HCT116 (cell line): ENCODE measurements around the gene OSBP2.

ENCODE experiments used
- ATF3 ChIP-seq: IDR thresholded peaks from 2 replicates; pipeline ENCODE4 v1.6.1; 2012
- CTCF ChIP-seq, 3 experiments: fragments of 200-600 bp in 1 of 3; sonication (generic) in 1 of 3; IDR thresholded peaks in 2 of 3; conservative IDR thresholded peaks in 1 of 3; 2 replicates each; pipeline ENCODE4 v1.5.1; 2012 to 2017; ENCODE audit warnings: low read depth in 2 of 3, low read length in 2 of 3, antibody characterized with exemption in 1 of 3, borderline replicate concordance in 1 of 3, control low read depth in 1 of 3, mild to moderate bottlenecking in 1 of 3, mixed read lengths in 1 of 3, mixed run types in 1 of 3, moderate library complexity in 1 of 3; ENCODE audit not compliant: insufficient read depth in 1 of 3
- EGR1 ChIP-seq: IDR thresholded peaks from 2 replicates; pipeline ENCODE4 v1.6.1; 2012; ENCODE audit warnings: low read depth
- EZH2 ChIP-seq: fragments of 200-600 bp; sonication (generic); IDR thresholded peaks from 2 replicates; pipeline ENCODE4 v1.6.1; 2017; ENCODE audit warnings: antibody characterized with exemption, mixed run types
- JUND ChIP-seq: IDR thresholded peaks from 2 replicates; pipeline ENCODE4 v1.6.1; 2012
- MAX ChIP-seq: IDR thresholded peaks from 2 replicates; pipeline ENCODE4 v1.6.1; 2012
- POLR2A ChIP-seq: IDR thresholded peaks from 2 replicates; pipeline ENCODE4 v1.7.0; 2011; ENCODE audit warnings: borderline replicate concordance; ENCODE audit not compliant: insufficient read depth, insufficient read length; ENCODE audit errors: extremely low read depth
- RAD21 ChIP-seq: IDR thresholded peaks from 2 replicates; pipeline ENCODE4 v1.6.1; 2012; ENCODE audit warnings: low read depth, mild to moderate bottlenecking
- REST ChIP-seq: IDR thresholded peaks from 2 replicates; pipeline ENCODE4 v1.6.1; 2012; ENCODE audit warnings: low read depth
- SIN3A ChIP-seq: IDR thresholded peaks from 2 replicates; pipeline ENCODE4 v1.6.1; 2012; ENCODE audit warnings: low read depth
- YY1 ChIP-seq: IDR thresholded peaks from 2 replicates; pipeline ENCODE4 v1.6.1; 2011; ENCODE audit warnings: low read length, low read depth, moderate library complexity, mild to moderate bottlenecking; ENCODE audit not compliant: insufficient replicate concordance; ENCODE audit errors: extremely low read depth

GRCh38 chr22:30892731-30893221, 198.1 kb downstream of the OSBP2 start:
- TF ChIP-seq POLR2A (no peak), CTCF (IDR thresholded peaks at IDR 0.05 in 2 of 3, conservative IDR thresholded peaks at IDR 0.05 in 1 of 3; ENCODE audit: borderline replicate concordance in 1 of 3, insufficient read depth in 1 of 3, low read depth in 2 of 3, low read length in 2 of 3) (no peak), MAX (no peak), ATF3 (no peak), EZH2 (no peak), YY1 (no peak), REST (no peak), RAD21 (no peak), EGR1 (no peak), SIN3A (no peak), JUND (no peak)
